RKO (cell line): ENCODE results near the gene KCNT1.
A peak's percentile ranks its signal among the peaks of the same experiment; 100 is the strongest.

Experiments
- DNase-seq: peaks from one replicate; pipeline ENCODE4 v3.0.0-alpha.2; 2016; ENCODE audit warnings: low spot score

KCNT1 gene

GRCh38 chr9:135700525-135700924 lies 1.5 kb upstream of the KCNT1 start:
- DNase-seq, result no peak

DNA sequence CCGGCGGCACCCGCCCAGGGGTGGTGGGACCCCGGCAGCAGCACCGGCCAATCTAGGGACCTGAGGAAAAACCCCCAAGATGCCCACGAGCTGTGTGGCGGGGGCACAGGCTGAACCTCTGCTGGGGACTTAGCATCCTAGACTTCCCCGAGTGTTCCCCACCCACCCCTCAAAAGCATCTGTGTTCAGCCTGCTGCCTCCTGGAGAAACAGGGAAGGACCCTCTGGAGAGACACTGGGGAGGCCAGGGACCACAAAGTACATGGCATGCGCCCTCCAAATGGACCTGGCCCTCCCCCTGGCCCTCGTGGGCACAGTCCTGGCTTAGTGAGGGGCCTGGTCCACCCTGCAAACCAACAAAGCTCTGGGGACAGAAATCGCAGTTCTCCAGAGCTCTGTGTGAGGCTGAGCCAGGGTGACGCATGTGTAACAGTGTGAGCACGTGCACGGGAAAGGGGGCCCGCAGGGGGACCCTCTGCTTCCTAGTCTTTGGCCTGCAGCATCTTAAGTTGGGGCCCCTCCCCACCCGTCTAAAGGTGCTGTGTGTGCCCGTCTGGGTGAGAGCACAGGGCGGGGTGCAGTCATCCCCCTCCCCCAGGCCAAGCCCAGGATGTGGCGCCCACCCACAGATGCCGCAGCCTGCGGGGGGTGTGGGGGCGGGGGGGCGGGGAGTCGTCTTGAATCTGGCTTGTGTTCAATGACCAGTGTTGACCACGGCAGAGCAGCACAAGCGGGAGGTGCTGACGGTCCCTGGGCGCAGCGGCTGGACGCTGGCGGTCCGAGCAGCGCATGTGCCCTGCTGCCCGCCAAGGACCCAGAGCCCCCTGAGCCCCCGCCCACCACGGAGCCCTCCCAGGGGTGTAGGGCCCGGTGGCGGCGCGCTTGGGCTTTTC lies 672 bp upstream of the KCNT1 start:
- DNase-seq, result no peak

DNA sequence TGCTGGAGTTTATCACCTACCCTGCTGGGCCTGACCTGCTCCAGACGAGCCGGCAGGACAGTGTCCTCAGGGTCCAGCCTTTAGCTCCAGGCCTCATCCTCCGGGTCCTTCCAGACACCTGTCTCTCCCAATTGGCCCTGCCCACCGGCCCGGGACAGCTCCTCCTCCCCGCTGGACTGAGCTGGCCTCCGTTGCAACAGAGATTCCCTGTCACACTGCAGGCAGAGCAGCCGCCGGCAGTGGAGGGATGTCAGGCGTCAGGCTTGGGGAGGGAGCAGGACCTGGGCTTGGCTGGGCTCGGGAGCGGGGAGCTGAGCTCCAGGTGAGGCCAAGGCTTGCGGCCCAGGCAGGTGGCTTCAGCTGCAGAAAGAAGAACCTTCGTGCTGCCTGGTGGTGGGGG lies 1.7 kb downstream of the KCNT1 start:
- no peak for DNase-seq

DNA sequence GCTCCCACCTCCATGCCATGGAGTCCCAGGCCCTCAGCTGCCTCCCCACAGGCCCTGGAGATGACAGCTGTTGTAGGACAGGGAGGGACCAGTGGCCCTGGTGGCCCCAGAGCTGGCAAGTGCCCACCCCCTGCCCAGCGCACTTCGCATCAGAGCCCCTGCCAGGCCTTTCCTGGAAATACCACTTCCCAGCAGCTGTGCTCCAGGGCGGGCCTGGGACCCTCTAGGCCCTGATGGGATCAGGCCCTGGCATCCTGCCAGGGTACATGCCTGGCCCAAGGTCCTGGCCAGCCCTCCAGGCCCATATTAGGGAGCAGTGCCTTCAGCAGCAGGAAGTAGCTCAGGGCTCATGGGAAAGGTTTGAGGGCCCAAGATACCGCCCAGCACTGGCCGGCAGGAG lies 2.5 kb downstream of the KCNT1 start:
- peak; percentile 25 for DNase-seq

DNA sequence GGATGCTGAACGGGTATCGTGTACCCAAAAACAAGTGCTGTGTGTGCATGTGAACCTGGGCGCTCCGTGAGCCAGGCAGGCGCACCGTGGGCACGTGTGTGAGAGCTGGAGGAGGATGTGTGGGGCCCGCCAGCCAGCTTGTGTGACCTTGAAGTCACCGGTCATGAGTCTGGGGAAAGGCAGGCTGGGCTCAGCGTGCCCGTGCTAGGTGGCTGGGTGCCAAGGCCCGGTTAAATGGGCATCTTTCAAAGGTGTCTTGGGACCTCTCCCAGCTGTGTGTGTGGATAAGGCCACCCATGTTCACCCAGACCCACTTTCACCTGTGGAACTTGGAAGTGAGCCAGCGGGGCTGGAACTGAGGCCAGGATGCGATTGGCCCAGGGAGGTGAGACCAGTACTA lies 3.4 kb downstream of the KCNT1 start:
- DNase-seq, result no peak

DNA sequence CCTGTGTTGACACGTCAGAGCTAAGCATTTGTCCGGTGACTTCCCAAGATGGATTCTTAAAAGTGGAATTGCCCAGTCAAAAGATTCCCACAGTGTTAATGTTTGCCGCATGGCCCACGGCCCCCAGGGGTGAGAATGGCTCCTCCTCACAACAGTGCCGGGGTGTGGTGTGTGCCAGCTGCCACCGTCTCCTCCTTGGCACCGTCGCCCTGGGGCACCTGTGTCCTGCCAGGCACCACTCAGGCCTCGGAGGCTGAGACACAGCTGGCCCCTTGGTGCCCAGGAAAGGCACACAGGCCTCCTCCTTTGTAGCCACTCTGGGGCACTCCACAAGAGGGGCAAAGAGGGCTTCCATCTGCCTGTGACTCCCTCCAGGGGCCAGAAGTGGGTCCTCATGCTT lies 4.3 kb downstream of the KCNT1 start:
- DNase-seq, result no peak

GRCh38 chr9:135707252-135708138 lies 5.5 kb downstream of the KCNT1 start:
- no peak for DNase-seq

DNA sequence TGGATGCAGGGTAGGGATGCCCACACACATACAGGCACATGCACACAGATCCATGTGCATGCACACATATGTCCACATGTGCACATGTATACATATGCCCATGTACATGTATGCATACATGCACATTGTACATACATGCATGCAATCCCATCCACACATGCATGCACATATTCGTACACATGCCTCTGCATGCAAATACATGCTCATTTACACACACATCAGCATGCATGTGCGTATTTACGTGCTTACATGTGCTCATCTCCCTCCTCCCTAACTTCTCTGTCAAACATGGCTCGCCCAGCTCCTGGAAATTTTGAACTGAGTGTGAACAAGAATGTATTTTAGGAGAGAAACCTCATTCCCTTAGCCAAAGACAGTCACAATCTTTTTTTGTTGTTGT lies 6.2 kb downstream of the KCNT1 start:
- DNase-seq, result no peak

- DNase-seq, result no peak
These were observed 9.4 kb downstream of the KCNT1 start for GRCh38 chr9:135711391-135711790.

- no peak for DNase-seq
These were observed 9.9 kb downstream of the KCNT1 start for GRCh38 chr9:135711881-135712280.

GRCh38 chr9:135712613-135713295 lies 10.8 kb downstream of the KCNT1 start:
- no peak for DNase-seq

GRCh38 chr9:135714242-135715055 lies 12.5 kb downstream of the KCNT1 start:
- DNase-seq, result no peak

DNA sequence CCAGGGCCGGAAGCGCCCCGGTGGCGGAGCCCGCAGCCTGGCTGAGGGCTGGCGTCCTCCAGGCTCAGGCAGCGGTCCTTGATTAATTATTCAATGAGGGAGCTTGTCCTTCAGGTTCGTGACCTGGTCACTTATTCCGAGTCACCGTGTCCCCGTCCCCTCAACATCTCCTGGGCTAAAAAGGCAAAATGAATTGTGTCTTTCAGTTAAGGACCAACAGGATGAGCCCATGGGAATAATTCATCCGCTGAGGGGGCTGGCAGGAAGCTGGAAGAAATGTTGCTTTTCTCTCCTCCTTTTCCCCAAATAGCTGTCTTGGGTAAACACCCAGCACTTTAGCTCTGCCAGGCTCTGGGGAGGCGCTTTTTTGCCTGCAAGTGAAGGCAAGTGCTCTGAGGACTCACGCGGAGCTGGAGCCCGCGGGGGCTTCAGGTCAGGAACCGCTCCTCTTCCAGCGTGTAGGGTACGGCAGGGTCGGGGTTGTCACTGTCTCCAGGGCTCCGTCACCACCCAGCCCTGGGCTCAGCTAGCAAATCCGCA lies 13.1 kb downstream of the KCNT1 start:
- DNase-seq, result no peak

DNA sequence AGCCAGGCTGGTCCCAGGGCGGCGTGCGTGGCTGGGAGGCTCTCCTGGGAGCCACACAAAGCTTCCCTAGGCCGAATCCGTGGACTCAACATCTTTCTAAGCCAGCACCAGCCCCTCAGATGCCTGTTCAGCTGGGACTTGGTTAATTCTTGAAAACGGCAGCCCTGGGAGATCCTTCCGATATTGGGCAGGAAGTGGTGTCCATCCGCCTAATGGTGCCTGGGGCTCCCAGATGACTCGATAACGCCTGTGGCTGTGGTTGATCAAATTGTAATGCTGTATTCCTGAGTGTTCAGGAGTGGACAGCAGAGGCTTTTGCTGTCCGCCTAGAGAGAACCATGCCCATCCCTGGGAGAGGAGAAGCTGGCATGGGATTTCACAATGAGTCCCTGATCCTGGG lies 14.1 kb downstream of the KCNT1 start:
- DNase-seq, result no peak

- no peak for DNase-seq
These were observed 15.4 kb downstream of the KCNT1 start for GRCh38 chr9:135717410-135717809.

- DNase-seq, result peak; percentile 57
These were observed 16.6 kb downstream of the KCNT1 start for GRCh38 chr9:135718616-135719015.

GRCh38 chr9:135719472-135719871 lies 17.5 kb downstream of the KCNT1 start:
- DNase-seq, result no peak

- DNase-seq, result no peak
These were observed 20.4 kb downstream of the KCNT1 start for GRCh38 chr9:135722365-135722764.

- no peak for DNase-seq
These were observed 22.3 kb downstream of the KCNT1 start for GRCh38 chr9:135724186-135724787.

GRCh38 chr9:135726138-135726853 lies 24.3 kb downstream of the KCNT1 start:
- DNase-seq, result no peak
